GM19193 (cell line): ENCODE results near the gene SLC35E2B.
"Not testable (repeated sequence)": the region's sequence is repeated elsewhere in the genome, so short reads cannot be mapped to it uniquely, and the experiment has no call there.

Experiments used
- POLR2A ChIP-seq: IDR thresholded peaks from 4 replicates; pipeline ENCODE4 v1.6.1; 2011; ENCODE audit not compliant: insufficient read depth, insufficient read length; ENCODE audit errors: extremely low read depth

SLC35E2B gene

GRCh38 chr1:1692714-1693647 is at the start of gene SLC35E2B:
Gene SLC35E2B (minus strand): TSS chr1:1692795. CDS start chr1:1676699, 16,096 bp downstream.
- TF ChIP-seq POLR2A = not testable (repeated sequence)

DNA sequence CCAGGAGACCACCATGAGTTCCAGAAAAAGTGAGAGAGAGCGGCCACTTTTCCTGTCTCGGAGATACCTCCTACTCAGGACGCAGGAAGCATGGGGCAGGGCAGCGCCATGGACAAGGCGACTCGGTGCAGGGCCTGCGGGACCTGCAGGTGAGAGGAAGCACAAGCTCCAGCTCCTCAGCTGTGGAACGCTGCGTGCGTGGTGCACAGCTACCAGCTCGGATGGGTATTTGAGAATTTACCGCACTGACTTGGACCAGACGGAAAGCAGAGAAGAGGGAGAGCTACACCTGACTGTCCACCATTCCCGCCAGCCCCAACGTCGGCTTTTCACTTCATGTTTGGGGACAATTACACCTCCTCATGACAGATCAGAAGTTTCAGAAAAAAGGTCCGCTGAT is 39.8 kb upstream of the SLC35E2B start:
- no peak for TF ChIP-seq POLR2A

- TF ChIP-seq POLR2A = no peak
Measured at GRCh38 chr1:1730870-1731269, 38.3 kb upstream of the SLC35E2B start.

DNA sequence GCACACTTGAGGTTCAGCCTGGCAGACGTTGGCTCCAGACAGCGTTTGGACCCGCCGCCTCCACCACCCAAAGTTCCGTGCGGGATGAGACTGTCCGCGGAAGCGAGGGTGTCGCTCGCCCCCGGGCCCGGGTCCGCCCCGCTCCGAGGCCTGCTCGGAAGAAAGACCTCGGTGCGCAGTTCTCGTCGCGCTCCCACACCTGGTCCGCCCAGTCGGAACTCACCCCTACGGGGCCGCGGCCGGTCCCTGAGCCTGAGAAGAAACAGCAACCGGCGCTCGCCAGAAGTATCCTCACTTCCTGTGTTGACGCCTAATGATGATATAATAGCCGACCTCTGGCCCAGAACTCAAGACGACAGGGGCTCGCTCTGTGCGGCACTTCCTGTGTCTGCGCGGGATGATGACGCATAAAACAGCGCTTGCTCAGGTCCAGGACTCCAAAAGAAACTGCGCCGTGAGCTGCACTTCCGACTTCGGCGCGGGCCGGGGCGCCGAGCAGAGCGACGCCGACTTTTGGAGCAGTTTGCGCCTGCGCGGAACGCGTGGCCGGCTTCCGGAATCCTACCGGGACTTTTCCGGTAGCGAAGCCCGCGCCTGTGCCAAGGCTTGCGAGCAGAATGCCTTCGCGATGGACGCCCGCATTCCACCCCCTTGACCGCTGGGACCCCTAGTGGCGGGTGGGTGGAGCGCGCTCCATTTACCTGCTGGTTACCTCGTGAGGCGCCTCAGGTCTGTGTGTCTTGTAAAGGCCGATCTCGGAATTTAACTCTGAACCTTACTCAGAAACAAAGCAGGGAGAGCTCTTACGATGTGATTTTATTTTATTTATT is 31.7 kb upstream of the SLC35E2B start, which contains the start of gene CDK11A:
Gene CDK11A, minus strand, starts transcription at position 323 of the 830 bp plus-strand sequence. CDS start 1,539 bp downstream, outside the sequence.
- not testable (repeated sequence) for TF ChIP-seq POLR2A

GRCh38 chr1:1721201-1721600 is 28.6 kb upstream of the SLC35E2B start:
- no peak for TF ChIP-seq POLR2A

- no peak for TF ChIP-seq POLR2A
Measured at GRCh38 chr1:1703796-1704195, 11.2 kb upstream of the SLC35E2B start.

DNA sequence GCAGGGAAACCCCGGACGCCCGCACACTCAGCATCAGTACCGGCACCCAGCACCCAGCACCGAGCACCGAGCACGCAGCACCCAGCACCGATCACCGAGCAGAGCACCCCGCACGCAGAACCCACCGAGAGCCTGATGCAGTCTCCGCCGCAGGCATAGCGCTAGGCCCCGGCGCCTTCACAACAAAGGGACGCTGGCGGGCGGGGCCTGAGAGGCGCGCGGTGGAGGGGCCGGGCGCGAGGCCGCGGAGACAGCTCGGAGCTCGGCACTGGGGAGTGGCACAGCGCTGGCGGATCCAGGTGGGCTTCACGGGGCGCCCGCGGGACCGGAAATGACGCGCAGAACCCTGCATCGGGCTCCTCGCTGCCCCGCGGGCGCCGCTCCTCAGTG is 276 bp downstream of the SLC35E2B start:
- TF ChIP-seq POLR2A = peak; percentile 36

DNA sequence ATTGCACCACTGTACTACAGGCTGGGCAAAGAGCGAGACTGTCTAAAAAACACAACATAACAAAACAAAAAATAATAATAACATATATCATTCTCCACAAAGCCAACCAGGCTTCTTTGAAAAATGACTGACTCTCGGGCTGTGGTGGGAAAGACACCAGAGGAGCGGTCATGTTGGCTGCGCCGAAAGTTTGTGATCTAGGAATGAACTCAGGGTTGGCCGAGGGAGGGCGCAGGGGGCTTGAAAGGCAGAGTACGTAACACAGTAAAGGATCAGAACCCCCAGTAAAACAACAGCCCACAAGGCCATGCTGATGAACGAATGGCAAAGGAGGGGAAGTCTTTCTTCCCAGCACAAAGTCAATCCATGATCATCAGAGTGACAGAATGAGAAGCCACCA is 4.7 kb downstream of the SLC35E2B start:
- no peak for TF ChIP-seq POLR2A

- TF ChIP-seq POLR2A = no peak
Measured at GRCh38 chr1:1684031-1684681, 8.4 kb downstream of the SLC35E2B start.

DNA sequence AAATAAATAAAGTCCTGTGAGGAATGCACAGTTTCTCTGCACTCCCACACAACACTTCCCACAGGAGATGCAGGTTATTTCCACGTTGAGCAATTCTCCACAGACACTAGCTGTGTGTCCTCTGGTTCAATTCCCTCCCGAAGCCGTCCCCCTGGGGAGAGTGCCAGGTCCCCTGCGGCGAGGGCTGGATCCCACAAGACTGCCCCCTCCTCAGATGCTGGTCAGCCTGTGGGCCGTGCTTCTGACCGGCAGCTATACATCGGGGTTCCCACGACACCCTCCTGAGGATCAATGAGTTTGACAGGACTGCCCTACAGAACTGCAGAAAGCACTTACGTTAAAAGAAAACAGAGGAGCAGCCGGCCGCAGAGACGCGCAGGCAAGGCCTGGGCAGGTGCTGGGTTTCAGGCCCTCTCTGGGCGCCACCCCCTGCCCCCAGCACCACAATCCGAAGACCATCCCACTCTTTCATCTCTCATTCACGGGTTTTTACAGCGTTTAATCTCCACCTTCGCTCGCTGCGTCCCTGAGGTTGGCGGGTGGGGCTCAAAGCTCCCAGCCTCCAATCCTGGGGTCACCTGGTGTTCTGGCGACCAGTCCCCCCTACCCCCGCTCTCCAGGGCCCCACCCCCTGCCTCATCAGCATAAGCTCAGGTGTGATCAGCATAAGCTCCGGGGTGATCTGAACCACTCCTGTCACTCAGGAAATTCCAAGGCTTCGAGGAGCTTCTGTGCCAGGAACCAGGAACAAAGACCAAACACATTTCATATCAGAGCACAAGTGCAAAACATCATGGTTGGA is 9.3 kb downstream of the SLC35E2B start:
- no peak for TF ChIP-seq POLR2A

GRCh38 chr1:1680912-1681273 is 11.7 kb downstream of the SLC35E2B start:
- TF ChIP-seq POLR2A = no peak

DNA sequence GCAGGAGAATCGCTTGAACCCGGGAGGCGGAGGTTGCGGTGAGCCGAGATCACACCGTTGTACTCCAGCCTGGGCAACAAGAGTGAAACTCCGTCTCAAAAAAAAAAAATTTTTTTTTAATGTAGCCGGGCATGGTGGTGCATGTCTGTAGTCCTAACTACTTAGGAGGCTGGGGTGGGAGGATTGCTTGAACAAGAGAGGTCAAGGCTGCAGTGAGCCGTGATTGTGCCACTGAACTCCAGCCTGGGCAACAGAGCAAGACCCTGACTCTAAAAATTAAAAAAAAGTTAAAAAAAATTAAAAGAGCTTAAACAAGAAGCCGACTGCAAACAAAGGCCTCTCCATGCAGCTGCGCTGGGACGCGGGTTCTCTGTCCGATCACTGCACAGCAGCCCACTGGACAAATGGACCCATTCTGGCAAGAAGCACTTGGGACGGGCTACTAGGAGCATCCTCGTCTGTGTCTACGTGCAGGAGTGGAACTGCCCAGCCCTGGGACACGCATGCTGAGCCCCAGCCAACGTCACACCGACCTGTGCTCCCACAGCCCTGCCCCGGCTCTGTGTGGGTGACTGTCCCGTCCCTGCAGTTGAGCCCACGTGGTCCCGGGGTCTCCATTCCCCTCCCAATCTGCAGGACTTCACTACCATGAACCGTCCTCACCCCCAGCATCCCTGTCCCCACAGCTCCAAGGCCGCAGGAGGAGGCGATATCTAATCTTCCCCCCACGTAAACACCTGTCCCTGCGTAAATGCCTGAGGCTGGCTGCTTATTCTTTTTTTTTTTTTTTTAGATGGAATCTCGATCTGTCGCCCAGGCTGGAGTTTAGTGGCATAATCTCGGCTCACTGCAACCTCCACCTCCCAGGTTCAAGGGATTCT is 12.3 kb downstream of the SLC35E2B start:
- TF ChIP-seq POLR2A = no peak
